NCI-H1436 (cell line): Measurements from ENCODE around the gene PTRH2.
A peak's percentile ranks its signal among the peaks of the same experiment; 100 is the strongest.

Experiments
- DNase-seq: peaks from one replicate; lab custom pipeline; 2025; lab: John Stamatoyannopoulos, UW

PTRH2 gene

GRCh38 chr17:59719526-59719925, 12.3 kb upstream of the PTRH2 start:
- no peak for DNase-seq

DNA sequence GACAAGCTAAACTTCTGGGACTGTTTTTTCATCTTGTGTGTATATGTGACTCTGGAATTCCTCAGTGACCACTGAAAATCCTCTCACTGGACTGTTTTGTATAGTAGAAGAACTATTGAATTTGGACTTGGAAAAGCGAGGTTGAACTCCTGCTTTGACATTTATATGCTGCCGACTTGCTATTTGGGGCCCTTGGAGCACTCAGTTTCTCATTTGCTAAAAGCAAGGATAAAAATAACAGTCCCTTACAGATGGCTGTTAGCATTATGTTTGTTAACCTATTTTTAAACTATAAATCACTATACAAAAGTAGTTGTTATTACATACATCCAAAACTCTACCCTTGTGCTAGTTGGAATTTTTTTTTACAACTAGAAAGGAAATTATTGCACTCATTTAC, 9.2 kb upstream of the PTRH2 start:
- no peak for DNase-seq

- DNase-seq, result no peak
Observed at GRCh38 chr17:59714255-59714654, 7.0 kb upstream of the PTRH2 start.

GRCh38 chr17:59712862-59713261, 5.6 kb upstream of the PTRH2 start:
- no peak for DNase-seq

- DNase-seq, result no peak
Observed at GRCh38 chr17:59711936-59712335, 4.7 kb upstream of the PTRH2 start.

- DNase-seq, result no peak
Observed at GRCh38 chr17:59707971-59708430, 771 bp upstream of the PTRH2 start.

DNA sequence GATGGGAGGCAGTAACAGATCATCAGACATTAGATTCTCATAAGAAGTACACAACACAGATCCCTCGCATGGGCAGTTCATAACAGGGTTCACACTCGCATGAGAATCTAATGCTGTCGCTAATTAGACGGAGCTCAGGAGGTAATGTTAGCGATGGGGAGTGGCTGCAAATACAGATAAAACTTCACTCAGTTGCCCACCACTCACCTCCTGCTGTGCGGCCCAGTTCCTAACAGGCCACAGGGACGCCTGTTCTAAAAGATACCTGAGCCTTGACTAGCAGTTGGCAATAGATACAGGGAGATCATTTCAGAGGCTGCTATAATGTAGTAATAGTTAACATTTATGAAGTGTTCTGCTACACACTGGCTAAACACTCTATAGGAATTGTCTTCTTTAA, 4.9 kb downstream of the PTRH2 start:
- DNase-seq, result no peak

DNA sequence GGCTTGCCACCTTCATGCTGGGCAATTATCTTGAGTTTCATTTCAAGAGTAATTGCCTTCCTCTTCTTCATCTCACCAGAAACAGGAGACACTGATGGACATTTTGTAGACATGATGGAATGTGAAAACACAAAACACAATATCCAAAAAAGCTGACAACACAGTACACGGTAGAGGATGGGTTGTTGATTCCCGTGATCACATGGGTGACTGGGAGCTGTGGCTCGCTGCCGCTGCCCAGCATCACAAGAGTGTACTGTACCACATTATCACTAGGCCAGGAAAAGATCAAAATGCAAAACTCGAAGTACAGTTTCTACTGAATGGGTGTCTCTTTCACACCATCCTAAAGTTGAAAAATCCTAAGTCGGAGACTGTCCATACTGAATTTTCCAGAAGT, 7.4 kb downstream of the PTRH2 start:
- DNase-seq, result no peak

GRCh38 chr17:59699218-59699617, 8.0 kb downstream of the PTRH2 start:
- DNase-seq, result no peak

GRCh38 chr17:59698143-59698542, 9.1 kb downstream of the PTRH2 start:
- no peak for DNase-seq

DNA sequence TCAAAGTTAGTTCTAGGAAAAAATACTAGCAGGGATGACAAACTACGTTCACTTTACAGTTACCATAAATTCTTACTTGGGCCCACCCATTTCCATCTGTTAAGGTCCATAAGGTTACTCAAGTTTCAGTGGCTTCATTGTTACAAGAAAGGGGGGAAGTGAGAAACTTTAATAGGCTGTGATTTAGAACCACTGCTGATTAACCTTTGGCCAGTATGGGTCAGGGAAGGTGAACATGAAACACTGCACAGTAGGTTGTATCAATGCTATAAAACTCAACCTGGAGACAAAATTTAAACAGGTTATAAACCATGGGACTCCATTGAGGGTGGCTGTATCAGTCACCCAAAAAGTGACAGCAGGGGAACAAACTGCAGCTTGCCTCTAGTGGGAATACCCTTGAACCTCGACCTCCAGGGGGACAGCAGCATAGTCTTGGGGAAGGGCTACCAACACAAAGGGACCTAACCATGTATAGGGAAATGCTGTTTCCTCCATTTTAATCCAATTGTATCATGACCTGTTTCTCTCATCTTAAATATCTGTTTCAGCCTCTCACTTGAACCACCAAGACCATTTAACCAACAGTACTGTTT, 10.4 kb downstream of the PTRH2 start:
- no peak for DNase-seq

DNA sequence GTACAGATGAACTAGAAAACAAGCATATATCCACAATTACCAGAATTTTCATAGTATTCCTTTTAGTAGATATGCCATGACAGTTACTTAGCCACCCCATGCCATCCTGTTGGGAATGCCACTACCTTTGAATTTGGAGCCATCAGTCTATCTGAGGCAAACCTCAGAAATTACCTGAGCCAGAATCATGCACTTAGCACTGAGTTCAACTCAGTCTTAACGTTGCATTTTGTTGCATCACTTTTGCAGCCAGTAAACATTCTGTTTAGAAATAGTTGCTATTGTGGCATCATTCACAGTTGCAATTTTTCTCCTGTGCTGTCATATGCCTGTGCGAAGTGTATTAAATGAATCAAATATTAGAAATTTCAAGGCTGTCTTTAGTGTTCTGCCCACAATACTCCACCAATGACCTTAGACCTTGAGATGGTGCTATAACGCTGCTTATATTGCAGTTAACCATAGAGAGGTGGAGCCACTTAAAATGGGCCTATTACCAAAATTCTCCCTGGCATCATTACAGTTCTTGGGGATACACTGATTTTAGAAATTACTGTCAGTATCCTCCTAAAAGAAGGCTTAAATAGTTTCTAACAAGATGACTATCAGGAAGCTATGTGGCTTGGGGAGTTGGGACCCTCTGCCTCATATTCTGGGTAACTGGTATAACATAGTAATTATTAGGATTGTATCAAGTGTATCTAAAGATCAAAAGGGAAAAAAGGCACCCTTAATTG, 11.1 kb downstream of the PTRH2 start:
- peak; percentile 20 for DNase-seq

GRCh38 chr17:59694344-59694743, 12.9 kb downstream of the PTRH2 start:
- DNase-seq, result no peak

DNA sequence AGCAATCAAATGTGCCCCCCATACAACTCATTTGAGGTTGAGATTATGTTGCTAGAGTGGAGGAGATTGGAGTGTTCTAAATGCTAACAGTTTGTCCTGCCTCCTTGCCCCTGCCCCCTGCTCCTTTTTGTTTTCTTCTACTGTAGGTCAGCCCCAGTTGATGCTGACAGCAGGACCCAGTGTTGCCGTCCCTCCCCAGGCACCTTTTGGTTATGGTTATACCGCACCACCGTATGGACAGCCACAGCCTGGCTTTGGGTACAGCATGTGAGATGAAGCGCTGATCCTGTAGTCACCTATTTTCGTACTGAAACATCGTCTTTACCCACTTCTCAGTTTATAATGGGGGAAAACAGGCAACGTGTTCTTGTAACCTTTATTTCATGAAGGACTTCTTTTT, 13.6 kb downstream of the PTRH2 start:
- no peak for DNase-seq

DNA sequence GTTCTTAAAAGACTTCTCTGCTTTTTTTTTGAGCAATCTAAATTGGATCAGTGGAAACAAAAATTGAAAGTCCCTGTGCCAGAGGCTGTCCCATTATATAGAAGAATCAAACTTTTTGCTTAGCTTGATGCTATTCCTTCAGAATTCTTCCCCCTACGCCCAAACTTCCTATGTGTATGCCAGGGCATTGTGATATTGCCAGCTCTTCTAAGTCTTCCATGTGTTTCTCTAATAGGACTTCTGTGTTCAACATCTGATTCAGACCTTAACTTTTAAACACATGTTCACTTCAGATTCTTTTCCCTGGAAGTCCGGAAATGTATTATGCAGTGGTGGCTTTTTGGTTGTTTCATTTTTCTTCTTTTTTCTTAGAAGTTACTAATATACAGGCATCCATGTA, 18.7 kb downstream of the PTRH2 start:
- DNase-seq, result no peak

DNA sequence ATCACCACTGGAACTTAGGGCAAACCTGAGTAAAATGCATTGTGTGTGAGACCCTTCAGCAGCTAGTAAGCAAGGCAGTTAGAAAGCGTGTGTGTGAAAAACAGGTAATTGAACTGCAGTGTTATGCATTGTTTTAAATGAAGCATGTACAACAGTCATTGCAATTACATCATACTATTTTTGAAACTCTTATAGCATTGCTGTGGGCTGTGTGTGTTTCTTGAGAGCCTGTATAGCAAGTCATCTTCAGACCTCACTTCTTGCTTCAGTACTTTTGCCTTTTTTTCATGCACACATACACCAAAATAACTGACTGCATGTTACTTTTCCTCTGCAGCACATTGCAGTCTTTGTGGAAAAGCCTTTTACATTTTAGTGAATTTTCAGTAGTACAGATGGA, 19.2 kb downstream of the PTRH2 start:
- DNase-seq, result no peak

DNA sequence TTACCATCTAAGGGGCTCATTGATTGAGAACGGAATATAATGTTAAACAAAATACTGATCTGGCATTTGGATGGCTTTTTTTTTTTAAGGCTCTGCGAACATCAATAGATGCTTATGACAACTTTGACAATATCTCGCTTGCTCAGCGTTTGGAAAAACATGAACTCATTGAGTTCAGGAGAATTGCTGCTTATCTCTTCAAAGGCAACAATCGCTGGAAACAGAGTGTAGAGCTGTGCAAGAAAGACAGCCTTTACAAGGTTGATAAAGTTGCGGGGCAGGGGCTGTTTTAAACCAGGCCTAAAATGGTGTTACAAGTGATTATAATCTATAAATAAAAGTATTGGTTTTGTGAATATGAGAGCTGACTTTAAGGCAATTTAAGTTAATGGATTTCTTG, 22.3 kb downstream of the PTRH2 start:
- DNase-seq, result no peak

GRCh38 chr17:59683283-59683682, 23.9 kb downstream of the PTRH2 start:
- no peak for DNase-seq

- no peak for DNase-seq
Observed at GRCh38 chr17:59680314-59680713, 26.9 kb downstream of the PTRH2 start.

GRCh38 chr17:59678918-59679317, 28.3 kb downstream of the PTRH2 start:
- DNase-seq, result no peak

DNA sequence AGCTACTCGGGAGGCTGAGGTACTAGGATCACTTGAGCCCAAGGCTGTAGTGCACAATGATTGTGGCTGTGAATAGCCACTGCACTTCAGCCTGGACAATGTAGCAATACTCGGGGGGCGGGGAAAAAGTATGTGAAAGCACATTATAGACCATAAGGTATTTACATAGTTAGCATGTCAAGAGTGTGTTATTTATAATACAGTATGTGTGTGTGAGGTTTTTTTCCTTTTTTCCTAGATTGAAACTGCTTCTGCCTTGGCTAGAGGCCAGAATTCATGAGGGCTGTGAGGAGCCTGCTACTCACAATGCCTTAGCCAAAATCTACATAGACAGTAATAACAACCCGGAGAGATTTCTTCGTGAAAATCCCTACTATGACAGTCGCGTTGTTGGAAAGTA, 30.5 kb downstream of the PTRH2 start:
- DNase-seq, result no peak

DNA sequence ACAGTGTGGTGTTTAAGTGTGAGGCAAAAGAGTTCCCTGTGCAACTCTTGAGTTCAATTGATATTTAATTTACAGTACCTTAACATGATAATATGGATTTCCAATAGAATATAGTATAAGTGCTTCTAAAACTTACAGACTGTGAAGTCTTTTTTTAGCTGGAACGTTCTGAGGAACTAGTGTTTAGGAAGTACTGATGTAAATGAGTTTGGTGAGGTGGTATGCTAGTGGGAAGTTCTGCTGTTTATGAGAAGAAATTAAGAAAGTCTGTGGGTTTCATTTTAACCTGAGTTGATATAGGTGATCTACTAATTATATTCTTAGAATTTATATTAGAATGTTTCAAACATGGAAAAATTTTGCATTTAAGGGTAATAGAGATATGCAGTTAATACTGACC, 32.0 kb downstream of the PTRH2 start:
- DNase-seq, result no peak

DNA sequence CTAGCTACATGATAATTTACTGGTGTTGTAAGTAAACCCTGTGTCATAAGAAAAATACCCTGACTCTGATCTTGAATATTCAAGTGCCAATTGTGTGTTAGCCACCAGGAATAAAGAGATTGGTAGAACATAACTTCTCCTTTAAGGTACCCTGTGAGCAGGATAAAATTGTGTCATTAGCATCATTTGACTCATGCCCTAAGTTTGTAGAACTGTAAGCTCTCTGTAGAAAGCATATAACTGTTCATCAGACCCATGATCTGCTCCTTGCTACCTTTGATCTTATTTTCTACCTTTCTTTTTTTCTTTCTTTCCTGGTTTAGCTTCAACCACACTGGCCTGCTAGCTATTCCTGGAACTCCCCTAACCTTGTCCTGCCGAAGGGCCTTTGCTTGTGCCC, 35.8 kb downstream of the PTRH2 start:
- DNase-seq, result no peak

DNA sequence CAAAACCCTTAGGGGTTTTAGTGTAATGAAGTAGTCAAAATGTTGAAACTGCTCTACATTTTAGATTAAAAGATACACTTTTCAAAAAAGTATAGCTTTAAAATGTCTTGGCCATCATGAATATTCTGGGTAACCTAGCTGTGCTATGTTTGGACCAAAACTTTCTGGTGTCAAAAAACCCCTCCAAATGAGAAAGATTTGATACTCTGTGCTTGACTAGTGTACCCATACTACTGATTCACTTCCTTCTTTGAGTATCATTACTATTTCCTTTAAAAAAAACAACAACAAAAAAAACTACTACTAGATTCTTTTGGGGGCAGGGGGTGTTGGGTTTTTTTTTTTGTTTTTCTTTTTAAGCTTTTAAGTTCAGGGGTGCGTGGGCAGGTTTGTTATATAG, 37.3 kb downstream of the PTRH2 start:
- no peak for DNase-seq
